AG10803 (cell line): ENCODE results near the gene NOS1AP.
"Not testable (repeated sequence)": the region's sequence is repeated elsewhere in the genome, so short reads cannot be mapped to it uniquely, and the experiment has no call there.

Experiments used
- DNase-seq: peaks from one replicate; pipeline ENCODE4 v3.0.0; 2010; ENCODE audit warnings: low read depth
- H3K4me3 ChIP-seq: 2 replicates; pipeline ENCODE4 v1.5.1; 2011; ENCODE audit warnings: mild to moderate bottlenecking, low read length, control low read depth
- CTCF ChIP-seq: conservative IDR thresholded peaks from 2 replicates; pipeline ENCODE4 v1.5.1; 2011; ENCODE audit warnings: mild to moderate bottlenecking, low read length, control low read depth, inconsistent platforms

Gene NOS1AP

GRCh38 chr1:162077648-162078299, 8.3 kb downstream of the NOS1AP start:
- no peak for TF ChIP-seq CTCF
- DNase-seq: no peak
- H3K4me3 ChIP-seq: no peak overlapping the region

GRCh38 chr1:162079030-162079429, 9.5 kb downstream of the NOS1AP start:
- no peak for TF ChIP-seq CTCF
- no peak for DNase-seq
- H3K4me3 ChIP-seq: no peak overlapping the region

- DNase-seq: no peak
- no peak for TF ChIP-seq CTCF
- H3K4me3 ChIP-seq: no peak overlapping the region
These were observed 11.1 kb downstream of the NOS1AP start for GRCh38 chr1:162080472-162081015.

- no peak overlapping the region for H3K4me3 ChIP-seq
- no peak for DNase-seq
- TF ChIP-seq CTCF: no peak
These were observed 11.8 kb downstream of the NOS1AP start for GRCh38 chr1:162081316-162081715.

GRCh38 chr1:162082080-162082479, 12.6 kb downstream of the NOS1AP start:
- not testable (repeated sequence) for H3K4me3 ChIP-seq

GRCh38 chr1:162083273-162083672, 13.8 kb downstream of the NOS1AP start:
- no peak for TF ChIP-seq CTCF
- no peak for DNase-seq

More at GRCh38 chr1:162082080-162082479, 12.6 kb downstream of the NOS1AP start:
- not testable (repeated sequence) for DNase-seq

GRCh38 chr1:162085991-162086390, 16.5 kb downstream of the NOS1AP start:
- TF ChIP-seq CTCF: no peak
- no peak overlapping the region for H3K4me3 ChIP-seq
- DNase-seq: no peak

More at GRCh38 chr1:162083273-162083672, 13.8 kb downstream of the NOS1AP start:
- H3K4me3 ChIP-seq: no peak overlapping the region
